ENCODE data around the gene SBNO1.

Gene SBNO1

DNA sequence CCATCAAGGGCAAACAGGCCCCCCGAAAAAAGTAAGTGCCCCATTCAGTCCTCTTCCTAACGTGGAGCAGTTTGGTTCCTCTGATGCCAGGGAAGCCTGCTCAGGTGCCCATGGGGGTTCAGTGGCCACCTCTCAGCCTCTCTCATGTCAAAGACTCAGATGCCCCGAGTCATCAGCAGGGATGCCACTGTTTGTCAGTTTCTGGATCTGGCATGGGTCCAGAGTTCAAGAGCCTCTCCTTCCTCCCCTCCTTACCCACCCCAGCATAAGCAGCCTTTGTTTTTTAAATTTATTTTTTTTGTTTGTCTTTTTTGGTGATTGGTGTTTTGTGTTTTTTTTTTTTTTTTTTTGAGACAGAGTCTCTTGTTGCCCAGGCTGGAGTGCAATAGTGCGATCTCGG lies 30.6 kb upstream of the SBNO1 start:
- TF ChIP-seq MYC (IDR thresholded peaks at IDR 0.05; ENCODE audit: low read depth, low read length): no peak
- TF ChIP-seq, protein P1, sequence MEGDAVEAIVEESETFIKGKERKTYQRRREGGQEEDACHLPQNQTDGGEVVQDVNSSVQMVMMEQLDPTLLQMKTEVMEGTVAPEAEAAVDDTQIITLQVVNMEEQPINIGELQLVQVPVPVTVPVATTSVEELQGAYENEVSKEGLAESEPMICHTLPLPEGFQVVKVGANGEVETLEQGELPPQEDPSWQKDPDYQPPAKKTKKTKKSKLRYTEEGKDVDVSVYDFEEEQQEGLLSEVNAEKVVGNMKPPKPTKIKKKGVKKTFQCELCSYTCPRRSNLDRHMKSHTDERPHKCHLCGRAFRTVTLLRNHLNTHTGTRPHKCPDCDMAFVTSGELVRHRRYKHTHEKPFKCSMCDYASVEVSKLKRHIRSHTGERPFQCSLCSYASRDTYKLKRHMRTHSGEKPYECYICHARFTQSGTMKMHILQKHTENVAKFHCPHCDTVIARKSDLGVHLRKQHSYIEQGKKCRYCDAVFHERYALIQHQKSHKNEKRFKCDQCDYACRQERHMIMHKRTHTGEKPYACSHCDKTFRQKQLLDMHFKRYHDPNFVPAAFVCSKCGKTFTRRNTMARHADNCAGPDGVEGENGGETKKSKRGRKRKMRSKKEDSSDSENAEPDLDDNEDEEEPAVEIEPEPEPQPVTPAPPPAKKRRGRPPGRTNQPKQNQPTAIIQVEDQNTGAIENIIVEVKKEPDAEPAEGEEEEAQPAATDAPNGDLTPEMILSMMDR (IDR thresholded peaks at IDR 0.05; ENCODE audit: low read depth, low read length): no peak
- TF ChIP-seq, protein P2, sequence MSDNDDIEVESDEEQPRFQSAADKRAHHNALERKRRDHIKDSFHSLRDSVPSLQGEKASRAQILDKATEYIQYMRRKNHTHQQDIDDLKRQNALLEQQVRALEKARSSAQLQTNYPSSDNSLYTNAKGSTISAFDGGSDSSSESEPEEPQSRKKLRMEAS (IDR thresholded peaks at IDR 0.05; ENCODE audit: low read depth, low read length): no peak
- no peak for TF ChIP-seq POLR2A (IDR thresholded peaks at IDR 0.05; ENCODE audit: extremely low read depth, insufficient read length)
- DNase-seq (ENCODE audit: low read depth): no peak
- no peak overlapping the region for H3K4me3 ChIP-seq (ENCODE audit: low read depth, low read length)

DNA sequence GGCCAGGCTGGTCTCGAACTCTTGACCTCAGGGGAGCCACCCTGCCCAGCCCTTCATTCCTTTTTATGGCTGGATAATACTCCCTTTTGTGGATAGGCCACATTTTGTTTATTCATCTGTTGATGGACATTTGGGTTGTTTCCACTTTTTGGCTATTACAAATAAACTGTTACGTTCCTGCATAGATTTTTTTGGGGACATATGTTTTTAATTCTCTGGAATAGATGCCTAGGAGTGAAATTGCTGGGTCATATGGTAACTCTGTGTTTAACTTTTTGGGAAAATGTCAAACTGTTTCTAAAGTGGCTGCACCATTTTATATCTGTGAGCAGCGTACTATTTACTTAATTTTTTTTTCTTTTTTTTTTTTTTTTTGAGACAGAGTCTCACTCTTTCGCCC lies 29.1 kb upstream of the SBNO1 start:
- TF ChIP-seq MYC (IDR thresholded peaks at IDR 0.05; ENCODE audit: low read depth, low read length) (no peak), POLR2A (IDR thresholded peaks at IDR 0.05; ENCODE audit: extremely low read depth, insufficient read length) (no peak)
- TF ChIP-seq, protein P2 (IDR thresholded peaks at IDR 0.05; ENCODE audit: low read depth, low read length): no peak
- TF ChIP-seq, protein P1 (IDR thresholded peaks at IDR 0.05; ENCODE audit: low read depth, low read length): no peak
- no peak overlapping the region for H3K4me3 ChIP-seq (ENCODE audit: low read depth, low read length)
- no peak for DNase-seq (ENCODE audit: low read depth)

DNA sequence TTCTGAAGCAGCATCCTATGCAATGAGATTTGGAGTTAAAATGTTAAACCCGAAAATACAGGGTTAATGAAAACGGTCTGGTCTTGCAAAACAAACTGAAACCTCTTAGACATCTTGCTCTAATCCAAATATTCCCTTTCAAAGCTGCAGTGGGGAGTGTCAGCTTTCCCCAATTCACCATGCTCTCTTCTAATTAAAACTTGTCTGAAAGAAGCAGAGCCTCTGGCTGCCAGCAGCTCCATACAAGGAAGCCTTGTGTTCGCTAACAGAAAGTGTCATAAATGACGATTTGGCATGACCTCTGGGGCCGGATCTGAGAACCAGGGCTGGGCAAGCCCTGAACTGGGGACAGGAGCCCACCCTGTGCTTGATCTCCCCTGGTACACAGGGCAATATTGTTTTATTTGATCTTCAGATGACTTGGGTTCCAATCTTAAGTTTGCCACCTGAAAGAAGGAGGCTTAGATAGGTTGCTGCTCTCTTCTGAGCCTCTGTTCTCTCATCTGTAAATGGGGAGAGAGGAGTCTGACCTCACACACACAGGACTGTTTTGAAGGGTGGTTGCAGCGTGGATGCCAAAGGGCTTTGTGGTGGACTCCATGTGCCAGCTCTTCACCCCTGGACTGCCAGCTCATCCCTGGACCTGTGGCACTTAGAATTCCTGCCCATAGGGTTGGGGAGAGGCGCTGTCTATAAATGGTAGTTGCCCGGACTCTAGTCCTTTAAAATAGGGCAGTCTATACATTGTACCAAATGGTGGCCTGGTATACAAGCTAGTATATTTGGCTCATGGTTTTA lies 27.1 kb upstream of the SBNO1 start:
- no peak overlapping the region for H3K4me3 ChIP-seq (ENCODE audit: low read depth, low read length)
- TF ChIP-seq, protein P2 (IDR thresholded peaks at IDR 0.05; ENCODE audit: low read depth, low read length): no peak
- TF ChIP-seq POLR2A (IDR thresholded peaks at IDR 0.05; ENCODE audit: extremely low read depth, insufficient read length) (no peak), MYC (IDR thresholded peaks at IDR 0.05; ENCODE audit: low read depth, low read length) (no peak)
- TF ChIP-seq, protein P1 (IDR thresholded peaks at IDR 0.05; ENCODE audit: low read depth, low read length): no peak
- peak; percentile 2 for DNase-seq (ENCODE audit: low read depth)

DNA sequence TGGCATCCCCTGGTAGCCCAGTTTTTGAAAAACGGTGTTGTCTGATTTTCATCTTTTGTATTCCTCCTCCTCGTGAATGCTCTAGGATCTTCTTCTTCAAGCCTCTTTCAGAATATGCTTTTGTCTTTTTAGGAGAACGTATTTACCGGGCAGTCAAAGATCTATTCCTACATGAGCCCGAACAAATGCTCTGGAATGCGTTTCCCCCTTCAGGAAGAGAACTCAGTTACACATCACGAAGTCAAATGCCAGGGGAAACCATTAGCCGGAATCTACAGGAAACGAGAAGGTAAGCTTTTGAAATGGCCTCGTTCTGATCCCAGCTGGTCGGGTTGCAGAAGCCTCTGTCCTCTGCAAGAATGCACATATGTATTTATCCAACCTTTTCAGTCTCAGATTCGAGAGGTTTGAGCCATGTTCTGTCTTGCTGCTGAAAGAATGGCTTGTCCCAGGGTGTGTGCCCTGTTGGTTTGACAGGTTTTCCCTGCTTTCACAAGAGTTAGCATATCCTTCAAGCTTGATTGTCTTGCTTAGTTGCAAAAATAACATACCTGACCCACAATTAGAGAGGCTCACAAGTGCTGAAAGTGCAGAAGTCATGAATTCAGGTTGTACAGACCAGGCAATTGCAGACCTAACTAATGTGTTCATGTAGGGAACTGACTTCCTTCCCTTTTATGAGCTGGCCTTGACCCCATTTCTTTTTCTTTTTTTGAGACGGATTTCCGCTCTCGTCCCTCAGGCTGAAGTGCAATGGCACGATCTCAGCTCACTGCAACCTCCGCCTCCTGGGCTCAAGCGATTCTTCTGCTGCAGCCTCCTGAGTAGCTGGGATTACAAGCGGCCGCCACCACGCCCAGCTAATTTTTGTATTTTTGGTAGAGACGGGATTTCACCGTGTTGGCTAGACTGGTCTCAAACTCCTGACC lies 26.1 kb upstream of the SBNO1 start:
- peak overlapping the region; percentile 65 for H3K4me3 ChIP-seq (ENCODE audit: low read depth, low read length)
- TF ChIP-seq POLR2A (IDR thresholded peaks at IDR 0.05; ENCODE audit: extremely low read depth, insufficient read length) (no peak), MYC (IDR thresholded peaks at IDR 0.05; ENCODE audit: low read depth, low read length) (no peak)
- TF ChIP-seq, protein P1 (IDR thresholded peaks at IDR 0.05; ENCODE audit: low read depth, low read length): no peak
- TF ChIP-seq, protein P2 (IDR thresholded peaks at IDR 0.05; ENCODE audit: low read depth, low read length): no peak

DNA sequence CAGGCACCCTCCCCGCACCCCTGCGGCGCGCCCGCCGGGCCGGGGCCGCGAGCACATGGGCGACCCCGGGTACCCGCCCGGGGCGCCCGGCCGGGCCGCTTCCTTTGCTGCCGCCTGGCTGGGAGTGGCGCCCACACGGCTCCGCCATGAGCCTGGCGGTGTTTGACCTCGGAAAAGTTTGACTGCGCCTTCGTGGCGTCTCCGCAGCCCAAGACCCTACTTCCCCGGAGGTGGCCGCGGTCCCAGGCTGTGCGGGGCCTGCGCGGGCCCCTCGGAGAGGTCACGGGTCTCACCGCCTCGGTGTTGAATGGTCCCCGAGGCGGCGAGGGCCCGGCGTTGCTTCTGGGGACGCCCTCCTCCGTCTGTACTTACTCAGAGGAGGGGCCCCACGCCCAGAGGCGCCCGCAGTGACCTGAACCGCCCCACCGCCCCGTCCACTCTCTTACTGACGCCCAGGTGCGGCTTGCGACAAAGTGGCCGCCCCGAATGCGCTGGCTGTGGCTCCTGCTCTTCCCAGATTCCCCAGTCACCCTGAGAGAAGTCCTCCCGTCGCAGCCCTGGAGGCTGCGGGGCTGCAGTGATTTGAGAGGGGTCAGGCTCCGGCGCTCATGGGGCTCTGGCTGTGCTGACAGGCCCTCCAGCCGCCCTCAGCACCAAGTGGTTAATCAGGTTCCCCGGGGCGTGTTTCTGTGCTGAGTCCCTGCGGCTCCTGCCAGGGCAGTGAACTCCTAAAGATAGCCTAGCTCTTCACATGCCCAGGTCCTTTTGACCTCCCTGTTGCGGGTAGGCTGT lies 25.1 kb upstream of the SBNO1 start:
- peak; percentile 63 for DNase-seq (ENCODE audit: low read depth)
- peak overlapping the region; percentile 65 for H3K4me3 ChIP-seq (ENCODE audit: low read depth, low read length)
- no peak for TF ChIP-seq MYC (IDR thresholded peaks at IDR 0.05; ENCODE audit: low read depth, low read length)
- TF ChIP-seq, protein P2 (IDR thresholded peaks at IDR 0.05; ENCODE audit: low read depth, low read length): 0 out of 2 replicates have a peak, but pooled peaks have one; percentile 5

More for the DNA sequence above, 26.1 kb upstream of the SBNO1 start:
- peak; percentile 23 for DNase-seq (ENCODE audit: low read depth)
